Effector memory CD8-positive, alpha-beta T cell (primary cell): ENCODE results near the gene LITAF.
"Not testable (repeated sequence)": the region's sequence is repeated elsewhere in the genome, so short reads cannot be mapped to it uniquely, and the experiment has no call there.

Experiments
- ATAC-seq: fragments of 150-1000 bp; cut with Tn5 transposase; replicated peaks from 2 replicates; pipeline ENCODE4 v1.10.0; 2021; ENCODE audit warnings: mild to moderate bottlenecking, moderate library complexity
- DNase-seq, 3 experiments: peaks; one replicate each; pipeline ENCODE4 v3.0.0; 2021
- H3K27ac Mint-ChIP-seq, 2 donors: one replicate each; pipeline ENCODE4 v1.8.0; 2022; ENCODE audit warnings: mild to moderate bottlenecking in 2 of 2, mixed read lengths in 2 of 2, moderate library complexity in 2 of 2
- H3K27me3 Mint-ChIP-seq, 2 donors: one replicate each; pipeline ENCODE4 v1.8.0; 2022; ENCODE audit warnings: mixed read lengths in 2 of 2
- H3K36me3 Mint-ChIP-seq: one replicate; pipeline ENCODE4 v1.8.0; 2022; ENCODE audit warnings: mild to moderate bottlenecking, moderate library complexity, mixed read lengths; ENCODE audit not compliant: insufficient read depth
- H3K4me1 Mint-ChIP-seq, 2 donors: one replicate each; pipeline ENCODE4 v1.8.0; 2022; ENCODE audit warnings: low read depth in 2 of 2, mixed read lengths in 2 of 2
- H3K4me3 Mint-ChIP-seq, 2 donors: one replicate each; pipeline ENCODE4 v1.8.0; 2022; ENCODE audit warnings: mild to moderate bottlenecking in 2 of 2, mixed read lengths in 2 of 2, moderate library complexity in 2 of 2
- H3K9me3 Mint-ChIP-seq, 2 donors: one replicate each; pipeline ENCODE4 v1.8.0; 2022; ENCODE audit warnings: mixed read lengths in 2 of 2

Gene LITAF

GRCh38 chr16:11570258-11570657, 16.5 kb downstream of the LITAF start:
- no peaks in the 10 kb centered on the region for H3K27me3 Mint-ChIP-seq
- DNase-seq = no peak
- peaks cover 86% of the 10 kb centered on the region for H3K36me3 Mint-ChIP-seq
- ATAC-seq = no peak
- no peaks in the 10 kb centered on the region for H3K9me3 Mint-ChIP-seq
- peak overlapping the region; percentile 96 to 98 for H3K27ac Mint-ChIP-seq
- peak overlapping the region; percentile 64 to 82 for H3K4me3 Mint-ChIP-seq
- peaks cover 59 to 69% of the 10 kb centered on the region in 2 donors for H3K4me1 Mint-ChIP-seq

GRCh38 chr16:11566398-11566797, 20.3 kb downstream of the LITAF start:
- DNase-seq = no peak
- no peak for ATAC-seq
- peak overlapping the region; percentile 91 to 92 for H3K27ac Mint-ChIP-seq
- H3K4me3 Mint-ChIP-seq = peak overlapping the region; percentile 37 to 65
- peaks cover 54 to 61% of the 10 kb centered on the region in 2 donors for H3K4me1 Mint-ChIP-seq
- H3K9me3 Mint-ChIP-seq = no peaks in the 10 kb centered on the region
- no peaks in the 10 kb centered on the region for H3K27me3 Mint-ChIP-seq
- peaks cover 95% of the 10 kb centered on the region for H3K36me3 Mint-ChIP-seq

GRCh38 chr16:11565665-11566064, 21.1 kb downstream of the LITAF start:
- H3K27ac Mint-ChIP-seq = peak overlapping the region; percentile 91 to 92
- no peaks in the 10 kb centered on the region for H3K9me3 Mint-ChIP-seq
- peaks cover 60 to 63% of the 10 kb centered on the region in 2 donors for H3K4me1 Mint-ChIP-seq
- DNase-seq (no peak), ATAC-seq (no peak)
- no peaks in the 10 kb centered on the region for H3K27me3 Mint-ChIP-seq
- H3K4me3 Mint-ChIP-seq = peak overlapping the region; percentile 6 to 65
- H3K36me3 Mint-ChIP-seq = peaks cover 95% of the 10 kb centered on the region

GRCh38 chr16:11564046-11564926, 22.4 kb downstream of the LITAF start:
- ATAC-seq (no peak), DNase-seq (no peak)
- peaks cover 58 to 60% of the 10 kb centered on the region in 2 donors for H3K4me1 Mint-ChIP-seq
- H3K27ac Mint-ChIP-seq = peak overlapping the region; percentile 91 to 97
- H3K9me3 Mint-ChIP-seq = no peaks in the 10 kb centered on the region
- H3K27me3 Mint-ChIP-seq = no peaks in the 10 kb centered on the region
- peak overlapping the region; percentile 81 for H3K4me3 Mint-ChIP-seq
- peaks cover 94% of the 10 kb centered on the region for H3K36me3 Mint-ChIP-seq

GRCh38 chr16:11563493-11564040, 23.2 kb downstream of the LITAF start:
- Mint-ChIP-seq H3K36me3 (peaks cover 94% of the 10 kb centered on the region), H3K9me3 (no peaks in the 10 kb centered on the region), H3K27ac (peak overlapping the region; percentile 91 to 97), H3K4me3 (peak overlapping the region; percentile 81), H3K4me1 (peaks cover 61 to 62% of the 10 kb centered on the region in 2 donors), H3K27me3 (no peaks in the 10 kb centered on the region)
- no peak for ATAC-seq
- DNase-seq = no peak

- ATAC-seq (peak; percentile 16), DNase-seq (peak in 2 of 3 experiments; percentile 34 to 38)
- Mint-ChIP-seq H3K9me3 (no peaks in the 10 kb centered on the region), H3K36me3 (peaks cover 95% of the 10 kb centered on the region), H3K27ac (peak overlapping the region; percentile 91 to 97), H3K4me1 (peaks cover 66% of the 10 kb centered on the region in 2 donors), H3K4me3 (peak overlapping the region; percentile 81 to 83), H3K27me3 (no peaks in the 10 kb centered on the region)
Measured at GRCh38 chr16:11562941-11563340, 23.8 kb downstream of the LITAF start.

GRCh38 chr16:11562411-11562810, 24.3 kb downstream of the LITAF start:
- Mint-ChIP-seq H3K27ac (peak overlapping the region; percentile 91 to 97), H3K9me3 (no peaks in the 10 kb centered on the region), H3K4me3 (peak overlapping the region; percentile 81 to 83), H3K4me1 (peaks cover 69 to 70% of the 10 kb centered on the region in 2 donors), H3K27me3 (no peaks in the 10 kb centered on the region), H3K36me3 (peaks cover 93% of the 10 kb centered on the region)
- DNase-seq (no peak), ATAC-seq (no peak)

GRCh38 chr16:11561856-11562255, 24.9 kb downstream of the LITAF start:
- ATAC-seq (no peak), DNase-seq (no peak)
- peaks cover 68 to 69% of the 10 kb centered on the region in 2 donors for H3K4me1 Mint-ChIP-seq
- H3K36me3 Mint-ChIP-seq = peaks cover 93% of the 10 kb centered on the region
- H3K27ac Mint-ChIP-seq = peak overlapping the region; percentile 91 to 97
- no peaks in the 10 kb centered on the region for H3K9me3 Mint-ChIP-seq
- peak overlapping the region; percentile 81 to 83 for H3K4me3 Mint-ChIP-seq
- no peaks in the 10 kb centered on the region for H3K27me3 Mint-ChIP-seq

- Mint-ChIP-seq H3K4me1 (peaks cover 68 to 69% of the 10 kb centered on the region in 2 donors), H3K27ac (peak overlapping the region; percentile 91 to 97), H3K4me3 (peak overlapping the region; percentile 81 to 83), H3K36me3 (peaks cover 93% of the 10 kb centered on the region), H3K9me3 (no peaks in the 10 kb centered on the region), H3K27me3 (no peaks in the 10 kb centered on the region)
- ATAC-seq = peak; percentile 1
- DNase-seq = no peak
Measured at GRCh38 chr16:11561454-11561805, 25.3 kb downstream of the LITAF start.

- Mint-ChIP-seq H3K36me3 (peaks cover 93% of the 10 kb centered on the region), H3K9me3 (no peaks in the 10 kb centered on the region), H3K27me3 (no peaks in the 10 kb centered on the region), H3K4me3 (peak overlapping the region; percentile 81 to 83), H3K27ac (peak overlapping the region; percentile 91 to 97), H3K4me1 (peaks cover 68 to 69% of the 10 kb centered on the region in 2 donors)
- ATAC-seq (peak; percentile 84), DNase-seq (peak; percentile 75 to 79 (median 77))
Measured at GRCh38 chr16:11560701-11561453, 25.8 kb downstream of the LITAF start.

GRCh38 chr16:11558308-11558823, 28.4 kb downstream of the LITAF start:
- H3K9me3 Mint-ChIP-seq, H3K27me3 Mint-ChIP-seq, ATAC-seq, DNase-seq: not testable (repeated sequence)
- H3K4me3 Mint-ChIP-seq = peak overlapping the region; percentile 62 to 81
- H3K4me1 Mint-ChIP-seq = peaks cover 63 to 74% of the 10 kb centered on the region in 2 donors
- peaks cover 94% of the 10 kb centered on the region for H3K36me3 Mint-ChIP-seq
- peak overlapping the region; percentile 91 to 97 for H3K27ac Mint-ChIP-seq

GRCh38 chr16:11557801-11558200, 28.9 kb downstream of the LITAF start:
- no peaks in the 10 kb centered on the region for H3K27me3 Mint-ChIP-seq
- peaks cover 95% of the 10 kb centered on the region for H3K36me3 Mint-ChIP-seq
- H3K4me3 Mint-ChIP-seq = peak overlapping the region; percentile 62 to 81
- H3K27ac Mint-ChIP-seq = peak overlapping the region; percentile 91 to 97
- ATAC-seq = no peak
- no peaks in the 10 kb centered on the region for H3K9me3 Mint-ChIP-seq
- no peak for DNase-seq
- peaks cover 60 to 73% of the 10 kb centered on the region in 2 donors for H3K4me1 Mint-ChIP-seq
